Renal cortex interstitium (tissue), 11 donors: ENCODE results near the gene LRRC56. TPM values are rescaled to one million over a fixed set of nuclear protein-coding genes. Genes with fewer than 3 reads are reported as not detected.
"Not testable (repeated sequence)": the region's sequence is repeated elsewhere in the genome, so short reads cannot be mapped to it uniquely, and the experiment has no call there.

ENCODE experiments used
- DNase-seq, 11 donors: peaks; one replicate each; pipeline ENCODE4 v3.0.0-alpha.2; 2013; ENCODE audit warnings: low read depth in 9 of 11, low spot score in 4 of 11; ENCODE audit errors: extremely low read depth in 1 of 11
- polyA plus RNA-seq, 3 donors: library from polyadenylated mRNA; unstranded; fragments of 120-200 nt; gene quantifications; one replicate each; pipeline ENCODE4 v1.2.1, GENCODE V29; 2013; ENCODE audit not compliant: insufficient read length in 3 of 3

The LRRC56 gene
- polyA plus RNA-seq, 3 donors: 2.9 to 6.0 (median 4.3) TPM

GRCh38 chr11:514606-515005 lies 22.7 kb upstream of the LRRC56 start:
- DNase-seq: no peak

- no peak for DNase-seq
Observed at GRCh38 chr11:515131-515530, 22.2 kb upstream of the LRRC56 start.

DNA sequence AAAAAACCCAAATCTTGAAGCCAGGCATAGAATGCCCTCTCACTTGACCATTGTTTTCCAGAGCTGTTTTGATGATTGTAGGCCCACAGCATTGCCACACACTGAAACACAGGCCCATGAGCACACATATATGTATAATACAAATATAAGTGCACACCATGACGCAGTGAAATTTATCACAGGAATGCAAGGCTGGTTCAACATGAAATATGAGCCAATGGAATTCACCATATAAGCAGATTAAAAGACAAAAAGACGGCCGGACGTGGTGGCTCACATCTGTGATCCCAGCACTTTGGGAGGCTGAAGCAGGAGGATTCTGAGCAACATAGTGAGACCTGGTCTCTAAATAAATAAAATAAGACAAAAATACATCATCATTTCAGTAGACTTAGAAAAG lies 20.9 kb upstream of the LRRC56 start:
- DNase-seq: no peak

- DNase-seq: not testable (repeated sequence)
Observed at GRCh38 chr11:516918-517685, 20.2 kb upstream of the LRRC56 start.

DNA sequence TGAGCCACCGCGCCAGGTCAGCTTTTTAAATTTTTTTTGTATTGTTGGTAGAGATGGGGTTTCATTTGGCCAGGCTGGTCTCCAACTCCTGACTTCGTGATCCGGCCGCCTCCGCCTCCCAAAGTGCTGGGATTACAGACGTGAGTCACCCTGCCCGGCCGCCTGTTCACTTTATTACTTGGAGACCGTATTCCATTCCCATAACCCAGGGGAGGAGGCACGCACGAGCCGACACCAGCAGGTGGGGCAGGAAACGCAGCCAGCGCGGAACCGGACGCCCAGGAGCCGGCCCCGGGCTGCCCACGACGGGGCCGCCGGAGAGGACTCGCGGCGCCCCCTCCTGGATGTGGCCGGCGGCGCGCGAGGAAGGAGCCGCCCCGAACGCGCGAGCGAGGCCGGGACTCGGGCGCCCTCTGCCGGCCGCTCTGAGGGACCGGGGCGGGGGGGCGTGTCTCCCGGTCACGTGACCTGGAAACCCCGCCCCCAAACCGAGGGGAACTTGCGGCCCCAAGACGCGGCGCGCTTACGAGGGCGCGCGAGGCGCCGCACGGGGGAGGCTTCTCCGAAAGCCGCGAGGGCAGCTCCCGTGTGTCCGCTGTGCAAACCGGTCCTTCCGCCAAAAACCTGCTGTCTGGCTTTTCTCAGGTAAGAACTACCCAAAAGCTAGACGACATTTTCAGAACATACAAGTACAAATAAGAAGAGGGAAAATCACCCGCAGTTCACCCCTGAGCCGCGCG lies 18.7 kb upstream of the LRRC56 start:
- peak in 4 of 11 donors; percentile 63 to 80 (median 76) for DNase-seq

GRCh38 chr11:520428-521176 lies 16.7 kb upstream of the LRRC56 start:
- no peak for DNase-seq

DNA sequence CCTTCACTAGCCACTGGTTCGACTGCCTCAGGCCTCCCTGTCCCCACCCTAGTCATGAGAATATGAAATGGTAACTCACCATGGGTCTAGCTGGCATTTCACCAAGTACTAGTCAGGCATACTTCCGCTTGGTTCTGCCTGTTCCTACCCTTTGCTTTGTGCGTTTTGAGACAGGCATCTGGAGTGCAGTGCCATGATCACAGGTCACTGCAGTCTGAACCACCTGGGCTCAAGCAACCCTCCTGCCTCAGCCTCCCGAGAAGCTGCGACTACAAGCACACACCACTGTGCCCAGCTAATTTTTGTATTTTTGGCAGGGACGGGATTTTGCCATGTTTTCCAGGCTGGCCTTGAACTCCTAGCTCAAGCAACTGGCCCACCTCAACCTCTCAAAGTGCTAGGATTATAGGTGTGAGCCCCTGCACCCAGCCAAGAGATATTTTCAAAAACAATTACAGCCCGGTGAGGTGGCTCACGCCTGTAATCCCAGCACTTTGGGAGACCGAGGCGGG lies 16.1 kb upstream of the LRRC56 start:
- DNase-seq: no peak

GRCh38 chr11:526192-526591 lies 11.1 kb upstream of the LRRC56 start:
- DNase-seq: no peak

DNA sequence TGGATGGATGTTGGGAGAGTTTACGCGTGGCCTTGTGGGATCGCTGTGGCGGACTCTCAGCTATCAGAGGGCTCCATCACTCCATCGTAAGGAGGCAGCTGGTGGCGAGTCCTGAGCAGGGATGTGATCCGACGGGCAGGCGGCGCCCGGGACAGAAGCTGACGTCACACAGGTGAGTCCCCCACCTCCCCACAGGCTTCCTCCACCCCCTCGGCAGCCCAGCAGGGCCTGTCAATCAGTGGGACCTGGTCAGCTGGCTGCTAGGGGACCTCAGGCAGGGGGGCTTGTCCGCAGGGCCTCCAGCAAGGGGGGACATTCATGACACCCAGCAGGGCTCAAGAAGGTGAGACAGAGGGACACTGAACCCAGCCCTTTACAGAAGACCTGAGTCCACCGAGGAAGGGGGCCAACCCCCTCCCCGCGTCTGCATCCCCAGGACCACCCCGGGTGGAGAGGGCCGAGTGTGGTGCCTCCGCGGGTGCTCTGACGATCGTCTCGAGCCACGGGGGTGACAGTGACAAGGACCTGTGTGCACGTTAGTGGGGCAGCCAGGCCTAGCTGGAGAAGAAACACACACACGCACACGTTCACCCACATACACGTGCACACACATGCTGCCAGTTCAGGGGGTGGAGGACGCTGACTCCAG lies 9.0 kb upstream of the LRRC56 start:
- no peak for DNase-seq

DNA sequence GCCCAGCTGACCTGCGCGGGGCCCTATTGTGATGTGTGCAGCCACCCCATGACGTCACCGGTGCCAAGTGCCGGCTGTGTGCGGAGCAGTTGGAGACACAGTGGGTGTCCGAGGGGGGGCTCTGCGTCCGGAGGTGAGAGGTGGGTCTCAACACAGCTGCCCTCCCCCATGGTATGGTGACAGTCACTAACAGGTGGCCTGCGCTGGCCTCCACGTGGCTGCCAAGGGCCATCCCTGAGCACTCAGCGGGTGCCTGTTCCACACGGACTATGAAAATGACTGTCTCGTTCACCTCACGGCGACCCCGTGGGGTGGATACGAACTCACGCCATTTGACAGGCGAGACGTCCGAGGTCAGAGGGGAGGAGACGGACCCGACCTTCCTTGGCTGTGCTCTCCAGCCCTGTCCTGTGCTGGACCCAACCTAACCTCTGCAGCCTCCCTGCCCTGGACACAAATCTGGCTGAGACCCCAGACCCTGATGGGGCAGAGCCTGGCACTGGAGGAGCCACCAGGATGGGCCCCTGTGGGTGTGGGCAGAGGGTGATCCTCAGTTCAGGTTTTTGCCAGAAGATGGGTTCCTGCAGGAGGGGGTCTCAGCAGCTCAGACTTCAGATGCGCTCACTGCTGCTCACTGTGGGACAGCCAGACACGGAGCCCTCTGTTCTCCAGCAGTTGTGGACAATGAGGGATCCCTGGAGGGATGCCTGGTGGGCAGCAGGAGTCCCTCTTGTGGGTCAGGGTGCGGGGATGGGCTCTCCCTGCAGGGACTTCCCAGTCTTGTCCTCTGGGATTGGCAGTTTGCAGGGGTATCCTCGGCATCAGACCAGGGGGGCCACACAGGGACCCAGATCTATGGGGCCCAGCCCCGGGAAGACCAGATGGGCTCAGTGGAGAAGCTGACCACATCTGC lies 8.3 kb upstream of the LRRC56 start:
- no peak for DNase-seq

DNA sequence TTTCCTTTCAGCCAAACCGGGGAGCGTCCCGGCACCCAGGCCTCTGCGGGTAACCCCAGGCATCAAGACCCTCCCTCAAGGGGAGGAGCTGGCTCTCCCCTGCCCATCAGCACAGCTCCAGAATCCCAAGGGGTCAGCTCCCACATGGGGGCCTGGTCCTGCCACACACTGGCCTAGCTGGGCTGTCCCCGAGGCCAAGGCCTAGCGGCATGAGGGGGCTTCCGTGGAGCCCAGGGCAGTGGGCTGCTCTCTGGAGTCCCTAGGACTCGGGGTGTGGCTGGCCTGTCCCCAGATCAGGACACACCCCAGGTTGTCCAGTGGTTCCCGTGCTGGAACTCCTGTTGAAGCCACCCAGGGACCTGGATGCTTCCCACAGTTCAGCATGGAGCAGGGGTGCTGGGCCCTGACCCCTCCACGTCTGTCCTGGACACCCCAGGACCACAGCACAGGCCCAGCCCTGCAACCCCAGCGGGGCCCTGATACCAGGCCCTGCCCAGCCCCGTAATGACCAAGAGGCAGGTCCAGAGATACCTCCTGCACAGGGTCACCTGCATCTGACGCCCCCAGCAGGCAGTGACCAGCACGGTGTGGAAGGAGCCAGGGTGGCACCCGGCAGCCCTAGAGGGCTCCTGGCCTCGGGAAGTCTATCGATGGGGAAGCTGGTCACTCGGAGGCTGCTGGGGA lies 7.5 kb upstream of the LRRC56 start:
- no peak for DNase-seq

DNA sequence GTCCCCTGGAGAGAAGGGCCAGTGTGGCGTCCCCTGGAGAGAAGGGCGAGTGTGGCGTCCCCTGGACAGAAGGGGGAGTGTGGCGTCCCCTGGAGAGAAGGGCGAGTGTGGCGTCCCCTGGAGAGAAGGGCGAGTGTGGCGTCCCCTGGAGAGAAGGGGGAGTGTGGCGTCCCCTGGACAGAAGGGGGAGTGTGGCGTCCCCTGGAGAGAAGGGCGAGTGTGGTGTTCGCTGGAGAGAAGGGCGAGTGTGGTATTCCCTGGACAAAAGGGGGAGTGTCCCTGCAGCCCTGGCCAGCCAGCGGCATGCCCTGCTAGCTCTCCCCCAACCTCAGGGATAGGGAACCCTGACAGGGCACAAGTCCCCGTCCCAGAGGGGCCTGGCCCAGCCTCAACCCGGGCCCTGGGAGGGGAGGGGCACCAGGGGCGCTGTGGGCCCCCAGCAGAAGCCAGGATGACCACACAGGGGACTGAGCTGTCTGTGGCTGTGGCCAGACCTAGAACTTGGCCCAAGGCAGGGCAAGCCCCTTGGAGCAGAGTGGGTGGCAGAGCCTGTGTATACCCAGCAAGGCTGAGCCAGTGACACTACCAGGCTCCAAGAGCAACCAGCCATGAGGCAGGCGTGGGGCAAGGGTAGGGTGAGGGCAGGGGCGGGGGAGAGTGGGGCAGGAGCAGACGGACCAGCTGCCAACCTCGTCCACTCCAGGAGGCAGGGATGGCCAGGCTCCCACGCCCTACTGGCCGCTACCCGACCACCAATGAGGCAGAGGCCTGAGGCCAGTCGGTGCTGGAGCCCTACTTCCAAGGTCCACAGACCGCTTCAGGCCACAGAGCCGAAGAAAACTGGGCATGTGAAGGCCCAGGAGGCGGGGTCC lies 6.1 kb upstream of the LRRC56 start:
- no peak for DNase-seq

- DNase-seq: no peak
Observed at GRCh38 chr11:531919-532526, 5.3 kb upstream of the LRRC56 start.

- DNase-seq: no peak
Observed at GRCh38 chr11:532527-532985, 4.8 kb upstream of the LRRC56 start.

- no peak for DNase-seq
Observed at GRCh38 chr11:532986-533585, 4.2 kb upstream of the LRRC56 start.
